Measurements from ENCODE around the gene SUGCT.

SUGCT gene

DNA sequence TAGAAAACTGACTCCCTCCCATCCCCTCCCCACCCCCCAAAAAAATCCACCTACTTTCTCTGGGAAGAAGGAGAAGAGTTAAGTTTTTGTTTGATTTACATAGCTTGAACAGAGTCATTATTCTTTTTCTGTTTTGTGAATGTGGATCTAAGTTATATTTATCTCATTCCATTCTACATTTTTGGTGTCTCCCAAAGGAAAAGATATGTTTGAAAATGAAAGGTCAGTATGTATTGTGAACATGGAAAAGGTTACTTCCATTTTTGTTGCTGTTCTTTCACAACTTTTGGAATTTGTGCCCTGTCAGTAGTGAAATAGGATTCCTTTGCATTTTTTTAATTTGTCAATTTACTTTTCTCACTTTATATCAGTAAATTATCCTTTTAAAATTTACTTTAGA is 547.9 kb downstream of the SUGCT start:
- no peaks in the 10 kb centered on the region for H4K20me1 ChIP-seq (ENCODE audit: insufficient read depth, low read length, poor library complexity, severe bottlenecking)
- no peak overlapping the region for H3K4me3 ChIP-seq (ENCODE audit: low read length, poor library complexity, severe bottlenecking)
- H3K9me2 ChIP-seq (replicated peaks; ENCODE audit: low read depth, low read length), result no peaks in the 10 kb centered on the region
- H3K9me3 ChIP-seq (ENCODE audit: insufficient read depth, low read depth, low read length), result no peaks in the 10 kb centered on the region
- H3K79me2 ChIP-seq (ENCODE audit: insufficient read depth, low read length), result no peaks in the 10 kb centered on the region
- no peaks in the 10 kb centered on the region for H3K4me1 ChIP-seq (ENCODE audit: insufficient read depth, low read length, poor library complexity, severe bottlenecking)
- no peak for TF ChIP-seq EZH2phosphoT487 (IDR thresholded peaks at IDR 0.05; ENCODE audit: borderline replicate concordance)
- TF ChIP-seq, protein P1, sequence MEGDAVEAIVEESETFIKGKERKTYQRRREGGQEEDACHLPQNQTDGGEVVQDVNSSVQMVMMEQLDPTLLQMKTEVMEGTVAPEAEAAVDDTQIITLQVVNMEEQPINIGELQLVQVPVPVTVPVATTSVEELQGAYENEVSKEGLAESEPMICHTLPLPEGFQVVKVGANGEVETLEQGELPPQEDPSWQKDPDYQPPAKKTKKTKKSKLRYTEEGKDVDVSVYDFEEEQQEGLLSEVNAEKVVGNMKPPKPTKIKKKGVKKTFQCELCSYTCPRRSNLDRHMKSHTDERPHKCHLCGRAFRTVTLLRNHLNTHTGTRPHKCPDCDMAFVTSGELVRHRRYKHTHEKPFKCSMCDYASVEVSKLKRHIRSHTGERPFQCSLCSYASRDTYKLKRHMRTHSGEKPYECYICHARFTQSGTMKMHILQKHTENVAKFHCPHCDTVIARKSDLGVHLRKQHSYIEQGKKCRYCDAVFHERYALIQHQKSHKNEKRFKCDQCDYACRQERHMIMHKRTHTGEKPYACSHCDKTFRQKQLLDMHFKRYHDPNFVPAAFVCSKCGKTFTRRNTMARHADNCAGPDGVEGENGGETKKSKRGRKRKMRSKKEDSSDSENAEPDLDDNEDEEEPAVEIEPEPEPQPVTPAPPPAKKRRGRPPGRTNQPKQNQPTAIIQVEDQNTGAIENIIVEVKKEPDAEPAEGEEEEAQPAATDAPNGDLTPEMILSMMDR (conservative IDR thresholded peaks at IDR 0.05; ENCODE audit: low read length), result no peak
- no peaks in the 10 kb centered on the region for H3K36me3 ChIP-seq (ENCODE audit: insufficient read depth, low read length)
- H3K27me3 ChIP-seq (ENCODE audit: insufficient read depth, low read length, poor library complexity, severe bottlenecking), result peaks cover 2% of the 10 kb centered on the region
- H3F3A ChIP-seq (ENCODE audit: low read depth), result no peaks in the 10 kb centered on the region
- H3K4me2 ChIP-seq (ENCODE audit: low read depth, low read length, poor library complexity, severe bottlenecking), result no peak overlapping the region
- no peak overlapping the region for H3K9ac ChIP-seq (ENCODE audit: low read depth, low read length, poor library complexity, severe bottlenecking)
- H2AFZ ChIP-seq (ENCODE audit: low read length), result no peak overlapping the region

DNA sequence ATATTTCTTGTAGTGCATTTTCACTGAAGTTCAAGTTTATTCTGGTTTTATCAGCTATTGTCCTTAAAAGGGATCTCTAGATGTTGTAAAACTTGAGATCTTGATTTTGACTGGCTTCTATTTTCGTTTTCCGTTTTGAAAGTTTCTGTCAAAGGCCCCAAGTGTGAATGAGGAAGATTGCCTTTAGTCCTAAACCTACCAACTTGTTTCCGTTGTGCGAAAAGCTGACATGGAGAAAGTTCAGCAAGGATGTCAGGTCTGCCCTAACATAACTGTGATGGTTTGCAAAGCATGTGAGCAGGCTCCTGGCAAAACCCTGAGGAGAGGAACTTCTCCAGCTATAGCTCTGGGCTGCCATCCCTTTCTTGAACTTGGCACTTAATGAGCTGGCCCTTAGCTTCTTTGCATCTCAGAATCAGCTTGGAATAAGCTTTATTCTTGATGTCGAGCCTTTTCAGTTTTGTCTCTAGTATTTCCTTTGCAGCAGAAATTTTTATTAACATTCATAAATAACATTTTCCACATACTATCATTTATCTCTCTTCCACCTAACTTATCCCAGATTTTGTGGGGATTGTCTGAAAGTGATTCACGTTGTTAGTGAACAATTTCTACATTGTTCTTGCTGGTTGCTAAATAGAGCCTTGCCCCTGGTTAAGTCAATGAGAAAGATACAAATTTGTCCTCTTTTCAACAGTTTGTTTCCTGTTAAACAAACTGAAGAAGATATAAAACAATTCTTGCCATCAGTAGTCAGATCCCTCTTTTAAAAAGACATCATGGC is 559.4 kb downstream of the SUGCT start:
- Histone ChIP-seq H3K9me3 (ENCODE audit: insufficient read depth, low read depth, low read length) (no peaks in the 10 kb centered on the region), H3K9ac (ENCODE audit: low read depth, low read length, poor library complexity, severe bottlenecking) (no peak overlapping the region), H3K27me3 (ENCODE audit: insufficient read depth, low read length, poor library complexity, severe bottlenecking) (peaks cover 5% of the 10 kb centered on the region), H3F3A (ENCODE audit: low read depth) (no peaks in the 10 kb centered on the region), H3K4me1 (ENCODE audit: insufficient read depth, low read length, poor library complexity, severe bottlenecking) (no peaks in the 10 kb centered on the region), H3K36me3 (ENCODE audit: insufficient read depth, low read length) (no peaks in the 10 kb centered on the region), H3K9me2 (replicated peaks; ENCODE audit: low read depth, low read length) (no peaks in the 10 kb centered on the region), H2AFZ (ENCODE audit: low read length) (no peak overlapping the region), H3K4me2 (ENCODE audit: low read depth, low read length, poor library complexity, severe bottlenecking) (no peak overlapping the region), H4K20me1 (ENCODE audit: insufficient read depth, low read length, poor library complexity, severe bottlenecking) (no peaks in the 10 kb centered on the region), H3K4me3 (ENCODE audit: low read length, poor library complexity, severe bottlenecking) (no peak overlapping the region), H3K79me2 (ENCODE audit: insufficient read depth, low read length) (no peaks in the 10 kb centered on the region)
- TF ChIP-seq EZH2phosphoT487 (IDR thresholded peaks at IDR 0.05; ENCODE audit: borderline replicate concordance), result no peak

DNA sequence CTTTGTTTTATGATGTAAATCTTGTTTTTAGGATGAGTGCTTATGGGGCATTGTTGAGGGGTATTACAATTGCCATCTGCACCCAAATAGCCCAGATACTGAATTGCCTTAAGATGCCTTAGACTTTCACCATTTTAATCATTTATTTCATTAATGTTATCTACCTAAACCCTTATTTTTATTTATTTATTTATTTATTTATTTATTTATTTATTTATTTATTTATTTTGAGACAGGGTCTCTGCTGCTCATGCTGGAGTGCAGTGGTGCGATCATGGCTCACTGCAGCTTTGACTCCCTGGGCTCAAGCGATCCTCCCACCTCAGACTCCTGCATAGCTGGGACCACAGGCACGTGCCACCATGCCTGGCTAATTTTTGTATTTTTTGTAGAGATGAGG is 560.2 kb downstream of the SUGCT start:
- Histone ChIP-seq H3K9ac (ENCODE audit: low read depth, low read length, poor library complexity, severe bottlenecking) (no peak overlapping the region), H3K9me3 (ENCODE audit: insufficient read depth, low read depth, low read length) (no peaks in the 10 kb centered on the region), H3K27me3 (ENCODE audit: insufficient read depth, low read length, poor library complexity, severe bottlenecking) (peaks cover 5% of the 10 kb centered on the region), H3K36me3 (ENCODE audit: insufficient read depth, low read length) (no peaks in the 10 kb centered on the region), H3K9me2 (replicated peaks; ENCODE audit: low read depth, low read length) (no peaks in the 10 kb centered on the region), H3K79me2 (ENCODE audit: insufficient read depth, low read length) (no peaks in the 10 kb centered on the region), H3K4me3 (ENCODE audit: low read length, poor library complexity, severe bottlenecking) (no peak overlapping the region), H3K4me2 (ENCODE audit: low read depth, low read length, poor library complexity, severe bottlenecking) (no peak overlapping the region), H3K4me1 (ENCODE audit: insufficient read depth, low read length, poor library complexity, severe bottlenecking) (no peaks in the 10 kb centered on the region), H2AFZ (ENCODE audit: low read length) (no peak overlapping the region), H3F3A (ENCODE audit: low read depth) (no peaks in the 10 kb centered on the region), H4K20me1 (ENCODE audit: insufficient read depth, low read length, poor library complexity, severe bottlenecking) (no peaks in the 10 kb centered on the region)
- TF ChIP-seq, protein P1 (conservative IDR thresholded peaks at IDR 0.05; ENCODE audit: low read length), result no peak
- TF ChIP-seq EZH2phosphoT487 (IDR thresholded peaks at IDR 0.05; ENCODE audit: borderline replicate concordance), result no peak

DNA sequence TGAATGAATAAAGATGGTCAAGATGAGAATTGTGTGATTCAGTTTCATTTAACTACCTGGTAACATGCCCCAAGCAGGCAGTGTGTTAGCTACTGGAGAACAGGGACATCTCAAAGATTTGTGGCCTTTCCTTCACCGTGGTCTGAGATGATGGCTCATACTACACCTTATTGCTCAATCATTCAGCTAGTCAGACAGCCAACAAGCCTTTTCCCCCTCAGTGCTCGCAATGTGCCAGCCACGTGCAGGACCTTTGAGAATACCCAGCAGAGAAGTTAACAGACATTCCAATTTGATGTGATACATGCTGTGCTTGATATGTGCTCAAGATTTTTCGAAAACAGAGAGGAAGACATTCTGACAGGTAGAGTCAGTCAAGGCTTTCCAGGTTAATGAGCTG is 562.8 kb downstream of the SUGCT start:
- no peaks in the 10 kb centered on the region for H3K36me3 ChIP-seq (ENCODE audit: insufficient read depth, low read length)
- H3K27me3 ChIP-seq (ENCODE audit: insufficient read depth, low read length, poor library complexity, severe bottlenecking), result no peaks in the 10 kb centered on the region
- no peak overlapping the region for H3K4me2 ChIP-seq (ENCODE audit: low read depth, low read length, poor library complexity, severe bottlenecking)
- TF ChIP-seq EZH2phosphoT487 (IDR thresholded peaks at IDR 0.05; ENCODE audit: borderline replicate concordance), result no peak
- TF ChIP-seq, protein P1 (conservative IDR thresholded peaks at IDR 0.05; ENCODE audit: low read length), result no peak
- no peak overlapping the region for H2AFZ ChIP-seq (ENCODE audit: low read length)
- no peak overlapping the region for H3K4me3 ChIP-seq (ENCODE audit: low read length, poor library complexity, severe bottlenecking)
- no peaks in the 10 kb centered on the region for H3F3A ChIP-seq (ENCODE audit: low read depth)
- H4K20me1 ChIP-seq (ENCODE audit: insufficient read depth, low read length, poor library complexity, severe bottlenecking), result no peaks in the 10 kb centered on the region
- H3K9me2 ChIP-seq (replicated peaks; ENCODE audit: low read depth, low read length), result no peaks in the 10 kb centered on the region
- peaks cover 10% of the 10 kb centered on the region for H3K4me1 ChIP-seq (ENCODE audit: insufficient read depth, low read length, poor library complexity, severe bottlenecking)
- H3K9ac ChIP-seq (ENCODE audit: low read depth, low read length, poor library complexity, severe bottlenecking), result no peak overlapping the region
- no peaks in the 10 kb centered on the region for H3K9me3 ChIP-seq (ENCODE audit: insufficient read depth, low read depth, low read length)
- H3K79me2 ChIP-seq (ENCODE audit: insufficient read depth, low read length), result no peaks in the 10 kb centered on the region
